DMS 273 (cell line): Measurements from ENCODE around the gene ACSS3.
A peak's percentile ranks its signal among the peaks of the same experiment; 100 is the strongest.
"Not testable (repeated sequence)": the region's sequence is repeated elsewhere in the genome, so short reads cannot be mapped to it uniquely, and the experiment has no call there.

Source experiments
- DNase-seq: peaks from one replicate; lab custom pipeline; 2025; ENCODE audit not compliant: unreplicated experiment; lab: John Stamatoyannopoulos, UW

ACSS3 gene

DNA sequence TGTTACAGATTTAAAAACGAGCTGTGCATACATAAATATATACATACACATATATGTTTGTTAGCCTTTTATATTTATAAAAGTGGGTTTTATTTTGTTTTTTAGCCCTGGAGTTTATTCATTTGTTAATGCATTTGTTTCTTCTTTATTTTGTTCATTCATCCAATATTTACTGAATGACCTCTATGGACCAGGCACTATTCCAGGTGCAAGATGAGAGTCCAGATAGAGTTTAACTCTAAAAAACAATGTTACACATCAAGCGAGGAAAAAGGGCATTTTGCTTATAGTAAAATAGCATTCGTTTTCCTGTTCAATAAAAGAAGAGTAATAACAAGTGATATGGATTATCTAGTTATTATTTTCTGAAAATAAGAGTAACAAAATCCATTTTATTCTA is 14.2 kb downstream of the ACSS3 start:
- DNase-seq = no peak

DNA sequence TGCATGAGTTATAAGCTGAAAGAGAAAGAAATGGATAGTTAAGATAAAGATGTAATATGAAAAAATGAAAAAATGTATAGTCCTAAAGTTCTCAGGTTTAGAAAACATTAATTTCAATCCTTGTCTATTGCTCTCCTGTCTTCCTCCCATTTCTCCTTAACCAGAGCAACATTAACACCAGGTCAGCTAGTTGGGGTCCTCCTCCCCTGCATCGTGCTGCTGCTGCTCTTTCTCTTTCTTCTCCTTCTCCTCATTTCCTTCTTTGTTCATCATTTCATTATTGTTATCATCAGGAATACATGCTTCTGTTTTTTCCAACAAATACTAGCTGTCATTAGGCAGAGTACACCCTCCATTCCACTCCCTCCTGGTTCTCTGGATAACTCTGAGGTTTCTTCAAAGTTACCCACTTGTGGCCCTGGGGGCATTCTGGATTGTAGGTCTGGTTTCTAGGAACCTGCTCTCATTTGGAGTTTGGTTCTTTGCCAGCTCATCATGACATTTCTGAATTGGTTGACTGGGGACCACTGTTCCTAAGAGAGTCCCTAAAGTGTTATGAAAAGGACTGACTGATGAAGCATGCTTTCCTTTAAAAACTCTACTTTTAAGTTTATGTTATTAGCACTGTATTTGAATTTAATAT is 17.0 kb downstream of the ACSS3 start:
- DNase-seq = no peak

DNA sequence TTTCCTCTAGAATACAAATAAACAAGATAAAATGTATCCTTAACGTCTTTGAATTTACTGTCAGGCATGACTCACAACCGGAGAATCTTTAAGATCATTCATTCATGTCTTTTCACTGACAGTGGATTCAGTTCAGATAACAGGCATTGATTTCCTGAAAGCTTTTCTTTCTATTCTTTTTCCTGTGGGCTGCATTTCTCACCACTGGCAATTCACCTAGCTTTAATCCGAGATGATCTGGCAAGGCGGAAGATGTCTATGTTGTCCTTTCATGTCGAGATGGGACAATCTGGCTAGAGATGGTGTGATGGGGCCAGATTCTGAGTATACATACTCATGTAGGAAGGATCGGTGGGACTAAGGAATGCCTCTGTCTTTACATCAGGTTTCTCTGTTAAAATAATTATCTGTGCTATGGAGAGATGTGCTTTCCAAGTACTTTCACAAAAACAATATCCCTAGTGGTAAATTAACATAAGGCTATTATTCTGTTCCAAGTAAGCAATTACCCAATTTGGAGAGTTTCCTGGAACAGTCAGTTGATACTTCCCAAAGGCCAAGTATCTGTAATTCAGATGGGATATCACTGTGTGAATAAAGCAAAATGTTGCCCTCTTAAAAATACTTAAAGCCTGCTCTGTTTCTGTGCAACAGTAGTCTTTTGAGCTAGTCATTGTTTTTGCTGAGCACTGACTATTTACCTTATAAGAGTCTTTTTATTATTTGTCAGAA is 17.8 kb downstream of the ACSS3 start:
- no peak for DNase-seq

DNA sequence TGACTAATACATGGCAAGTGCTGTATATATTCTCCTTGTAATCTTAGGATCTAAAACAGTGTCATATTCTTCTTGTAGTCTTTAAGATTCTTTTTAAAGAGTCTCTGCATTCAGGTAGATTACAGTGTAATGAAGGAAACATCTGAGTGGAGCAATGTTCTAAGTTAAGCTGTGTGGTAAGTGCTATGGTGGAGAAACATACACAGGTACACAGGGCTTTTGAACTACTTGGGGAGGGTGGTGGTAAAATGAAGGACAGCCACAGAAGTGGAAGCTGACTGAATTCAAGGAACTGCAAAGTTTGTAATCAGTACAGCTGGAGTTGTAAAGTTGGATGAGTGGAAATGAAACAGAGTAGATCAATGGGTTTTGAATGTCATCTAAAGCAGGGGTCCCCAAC is 27.8 kb downstream of the ACSS3 start:
- DNase-seq = no peak

DNA sequence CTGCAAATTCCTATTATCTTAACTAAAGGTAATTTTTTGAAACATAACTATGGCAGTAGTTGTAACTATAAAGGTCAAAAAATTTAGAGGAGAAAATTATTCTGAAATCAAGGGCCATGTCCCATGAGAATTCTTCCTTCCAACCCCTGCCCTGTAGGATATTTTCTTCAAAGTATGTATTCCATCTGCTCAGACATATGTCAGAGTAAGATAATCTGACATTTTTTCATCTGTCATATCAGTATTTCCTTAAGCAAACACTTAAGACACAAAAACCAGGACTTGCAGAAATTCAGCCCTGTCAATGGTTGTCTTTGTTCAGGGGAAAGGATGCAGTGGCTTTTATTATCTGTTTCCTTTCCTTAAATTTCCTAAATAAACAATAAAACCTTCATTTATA is 36.3 kb downstream of the ACSS3 start:
- DNase-seq = peak; percentile 46

DNA sequence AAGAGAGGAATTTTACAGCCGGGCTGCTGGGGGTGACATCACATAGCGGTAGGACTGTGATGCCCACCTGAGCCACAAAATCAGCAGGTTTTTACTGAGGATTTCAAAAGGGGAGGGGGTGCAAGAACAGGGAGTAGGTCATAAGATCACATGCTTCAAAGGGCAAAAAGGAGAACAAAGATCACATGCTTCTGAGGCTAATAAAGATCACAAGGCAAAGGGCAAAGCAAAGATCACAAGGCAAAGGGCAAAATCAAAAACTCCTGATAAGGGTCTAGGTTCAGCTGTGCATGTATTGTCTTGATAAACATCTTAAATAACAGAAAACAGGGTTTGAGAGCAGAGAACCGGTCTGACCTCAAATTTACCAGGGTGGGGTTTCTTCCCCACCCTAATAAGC is 41.2 kb downstream of the ACSS3 start:
- DNase-seq = not testable (repeated sequence)

DNA sequence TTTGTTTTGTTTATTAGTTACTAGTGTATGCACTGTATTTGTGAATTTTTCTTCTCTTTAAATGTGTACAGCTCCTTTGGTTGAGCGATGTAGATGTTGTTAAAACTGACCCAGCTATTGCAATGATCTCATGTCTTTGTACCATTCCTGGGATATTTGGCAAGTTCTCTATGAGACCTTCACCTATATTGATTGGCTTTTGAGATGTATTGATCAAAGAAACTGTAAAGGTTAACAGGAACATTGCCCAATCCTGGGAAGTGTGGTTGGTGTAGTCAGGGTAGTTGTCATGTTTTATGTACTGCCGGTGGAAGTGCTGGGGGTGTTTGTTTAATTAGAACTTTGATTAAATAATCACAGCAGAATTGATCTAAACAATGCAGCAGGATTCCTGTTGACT is 43.1 kb downstream of the ACSS3 start:
- no peak for DNase-seq

DNA sequence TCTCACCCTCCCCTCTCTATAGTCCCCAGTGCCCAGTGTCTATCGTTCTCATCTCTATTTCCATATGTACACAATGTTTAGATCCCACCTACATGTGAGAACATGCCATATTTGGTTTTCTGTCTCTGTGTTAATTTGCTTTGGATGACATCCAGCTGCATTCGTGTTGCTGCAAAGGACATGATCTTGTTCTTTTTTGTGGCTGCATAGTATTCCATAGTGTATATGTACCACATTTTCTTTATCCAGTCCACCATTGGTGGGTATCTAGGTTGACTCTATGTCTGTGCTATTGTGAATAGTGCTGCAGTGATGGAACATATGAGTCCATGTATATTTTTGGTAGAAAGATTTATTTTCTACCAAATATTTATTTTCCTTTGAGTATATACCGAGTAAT is 45.7 kb downstream of the ACSS3 start:
- DNase-seq = no peak

DNA sequence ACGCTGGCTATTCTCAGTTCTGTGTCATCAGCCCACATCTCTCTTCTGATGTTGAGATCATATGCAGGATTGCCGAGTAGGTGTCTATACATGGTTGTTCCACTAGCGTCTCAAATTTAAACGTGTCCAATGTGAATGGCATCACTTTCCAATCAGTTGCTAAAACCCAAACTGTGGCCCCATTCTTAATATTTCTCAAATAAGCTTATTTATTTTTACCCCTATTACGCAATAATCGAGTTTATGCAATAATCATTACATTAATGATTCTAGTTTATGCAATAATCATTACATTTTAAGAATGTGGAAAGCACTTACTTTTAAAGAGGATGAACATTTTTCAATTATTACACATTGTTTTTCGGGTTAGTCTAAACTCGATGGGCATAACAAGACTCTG is 47.8 kb downstream of the ACSS3 start:
- DNase-seq = no peak

DNA sequence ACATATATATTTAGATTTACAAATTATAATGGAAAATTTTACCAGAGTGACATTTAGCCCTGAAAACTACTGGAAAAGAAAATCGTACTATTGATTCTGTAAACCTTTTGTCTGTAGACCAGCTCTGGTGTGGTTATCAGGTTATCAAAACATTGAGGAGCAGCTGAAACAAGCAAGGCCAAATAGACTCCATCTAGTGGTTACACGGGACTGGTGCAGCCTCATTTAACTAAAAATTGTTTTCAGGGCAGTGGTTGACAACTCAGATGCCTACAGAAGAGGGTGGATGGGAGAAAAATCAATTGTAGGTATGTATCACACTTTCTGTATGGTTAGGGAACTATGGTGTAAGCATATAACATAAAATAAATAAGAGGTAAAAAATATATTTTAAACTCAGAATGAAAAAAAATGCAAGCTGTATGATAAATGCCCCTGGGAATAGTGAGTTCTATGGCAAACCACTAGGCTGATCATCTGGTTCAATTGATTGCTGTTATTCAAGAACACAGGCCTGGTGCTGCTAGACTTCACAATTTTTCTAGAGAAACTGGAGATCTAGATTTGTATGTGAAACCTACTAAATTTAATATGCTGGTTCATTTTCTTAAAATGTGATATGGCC is 51.2 kb downstream of the ACSS3 start:
- peak; percentile 71 for DNase-seq

DNA sequence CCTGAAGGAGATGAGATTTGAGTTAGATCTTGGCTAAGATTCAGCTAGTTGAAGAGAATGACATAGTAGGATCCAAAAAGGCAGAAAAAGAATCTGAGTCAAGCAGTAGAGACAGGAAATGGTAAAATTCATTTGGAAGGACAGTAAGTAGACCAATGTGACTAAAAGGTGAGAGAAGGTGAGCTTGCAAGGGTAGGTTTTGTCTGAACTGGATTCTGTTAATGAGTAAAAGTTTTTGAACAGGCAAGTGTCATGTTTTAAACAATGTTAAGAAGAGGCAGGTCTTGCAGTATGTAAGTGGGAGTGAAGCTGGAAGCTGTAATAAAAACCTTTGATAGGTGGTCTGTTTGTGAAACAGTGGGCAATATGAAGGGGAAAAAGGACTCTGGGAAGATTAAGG is 58.6 kb downstream of the ACSS3 start:
- no peak for DNase-seq

DNA sequence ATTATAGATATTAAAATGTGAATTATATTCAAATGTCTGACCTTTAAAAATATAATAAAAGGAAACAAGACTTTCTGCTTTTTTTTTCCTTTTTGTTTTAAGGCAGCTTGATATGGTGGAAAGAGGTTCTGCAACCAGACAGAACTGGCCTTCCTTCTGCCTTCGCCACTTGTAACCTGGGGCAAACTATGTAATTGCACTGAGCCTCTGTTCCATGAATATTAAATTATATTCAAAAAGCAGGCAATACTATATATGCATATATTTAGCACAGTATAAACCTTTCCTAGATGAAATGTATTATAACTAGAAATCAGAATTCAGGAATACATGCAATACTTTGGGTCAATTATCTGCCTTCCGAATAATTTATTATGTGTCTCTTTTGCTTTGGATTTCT is 59.9 kb downstream of the ACSS3 start:
- no peak for DNase-seq

DNA sequence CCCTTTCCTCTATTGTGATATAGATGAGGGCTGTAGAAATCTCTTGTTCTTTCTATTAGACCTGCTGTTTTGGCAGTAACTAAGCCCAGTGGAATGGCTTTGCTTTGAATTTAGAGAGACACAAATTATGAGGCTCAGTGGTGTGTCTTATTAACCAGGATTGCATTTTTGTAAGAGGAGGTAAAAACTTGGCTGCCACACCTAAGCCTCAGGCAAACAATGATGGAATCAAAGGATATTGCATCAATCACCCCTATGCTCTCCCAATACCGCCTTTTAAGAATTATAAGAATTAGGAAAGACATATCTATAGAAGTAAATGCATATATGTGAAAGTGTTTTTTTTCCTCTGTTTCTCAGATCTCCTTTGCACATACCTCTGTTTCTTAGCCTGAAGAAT is 63.3 kb downstream of the ACSS3 start:
- DNase-seq = no peak

DNA sequence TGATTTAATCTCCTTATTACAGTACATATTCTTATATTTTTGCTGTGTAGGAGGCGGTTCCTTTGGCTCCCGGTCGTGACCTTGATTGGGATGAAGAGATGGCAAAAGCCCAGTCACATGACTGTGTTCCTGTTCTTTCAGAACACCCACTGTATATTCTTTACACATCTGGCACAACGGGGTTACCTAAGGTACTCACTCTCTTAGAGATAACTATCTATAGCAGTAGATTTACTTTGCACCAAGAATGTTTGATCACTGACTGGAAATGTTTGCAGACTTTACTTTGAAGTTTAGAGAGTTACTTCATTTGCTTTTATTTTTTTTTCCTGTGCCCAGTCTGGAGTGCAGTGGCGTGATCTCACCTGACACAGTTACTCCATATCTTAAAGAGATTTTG is 65.2 kb downstream of the ACSS3 start:
- DNase-seq = peak; percentile 29

DNA sequence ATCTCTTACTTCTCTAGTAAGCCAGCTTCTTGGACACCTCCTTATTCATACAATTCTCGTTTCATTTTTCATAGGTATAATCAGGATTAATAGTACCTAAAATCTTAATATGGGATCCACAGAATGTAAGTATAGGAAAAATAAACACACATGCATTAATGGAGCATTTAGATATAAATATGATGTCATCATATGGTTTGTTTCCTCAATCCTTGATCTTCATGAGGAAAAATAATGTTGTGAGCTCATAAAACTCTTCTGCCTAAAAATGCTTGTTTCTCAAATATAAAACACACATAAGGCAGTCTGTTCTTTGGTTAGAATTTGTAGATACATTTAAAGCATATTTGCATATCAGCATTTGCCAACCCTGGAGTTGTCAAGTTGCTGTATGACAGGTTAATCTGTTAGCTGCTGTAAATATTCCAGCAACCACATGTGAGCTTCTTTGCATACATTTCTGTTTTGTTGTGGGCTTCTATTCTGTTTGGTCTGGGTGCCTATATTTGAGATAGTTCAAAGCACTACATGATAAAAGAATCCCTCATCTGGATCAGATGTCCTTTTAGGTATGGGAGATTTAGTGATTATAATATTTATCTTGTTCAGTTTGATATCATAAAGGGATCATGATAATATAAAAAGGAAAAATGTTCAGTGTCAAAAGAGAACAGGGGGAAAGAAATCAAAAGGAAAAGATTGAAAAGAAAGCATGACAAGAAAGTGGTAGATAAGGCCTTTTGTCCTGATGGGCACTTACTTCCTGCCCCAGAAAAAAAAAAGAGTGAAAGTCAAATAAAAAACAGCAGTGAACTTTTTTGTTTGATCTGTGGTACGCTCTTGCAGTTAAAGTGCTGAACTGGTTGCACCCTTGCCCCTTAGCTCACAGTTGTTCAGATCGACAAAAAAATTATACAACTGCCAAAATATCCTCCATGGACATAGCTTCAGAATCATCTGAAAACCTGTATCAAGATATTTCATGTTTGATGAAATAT is 68.6 kb downstream of the ACSS3 start:
- no peak for DNase-seq

DNA sequence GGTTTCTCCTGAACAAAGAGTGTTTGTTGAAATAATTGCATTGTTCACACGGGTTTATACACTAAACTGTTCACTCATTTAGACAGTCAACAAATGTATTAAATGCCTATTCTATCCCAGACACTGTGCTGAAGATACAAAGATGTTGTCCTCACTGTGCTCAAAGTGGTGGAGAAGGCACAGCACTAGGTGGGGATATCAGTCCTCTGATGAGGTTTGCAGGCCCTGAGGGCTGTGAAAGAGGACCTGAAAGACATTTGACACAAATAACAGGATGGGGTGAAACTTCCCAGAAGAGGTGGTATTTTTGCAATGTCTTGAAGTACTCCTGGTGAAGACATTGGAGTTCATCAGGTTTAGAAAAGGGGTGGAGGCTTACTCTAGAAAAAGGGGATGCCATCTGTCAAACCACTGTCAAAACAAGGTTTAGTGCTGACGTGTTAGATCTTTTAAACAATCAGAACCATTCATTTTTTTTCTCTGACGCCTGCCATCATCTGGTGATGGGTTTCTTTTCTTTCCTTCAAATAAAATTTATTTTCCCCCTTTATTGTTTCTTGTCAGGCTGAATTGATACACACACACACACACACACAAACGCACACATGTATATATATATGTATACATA is 69.5 kb downstream of the ACSS3 start:
- DNase-seq = peak; percentile 30

DNA sequence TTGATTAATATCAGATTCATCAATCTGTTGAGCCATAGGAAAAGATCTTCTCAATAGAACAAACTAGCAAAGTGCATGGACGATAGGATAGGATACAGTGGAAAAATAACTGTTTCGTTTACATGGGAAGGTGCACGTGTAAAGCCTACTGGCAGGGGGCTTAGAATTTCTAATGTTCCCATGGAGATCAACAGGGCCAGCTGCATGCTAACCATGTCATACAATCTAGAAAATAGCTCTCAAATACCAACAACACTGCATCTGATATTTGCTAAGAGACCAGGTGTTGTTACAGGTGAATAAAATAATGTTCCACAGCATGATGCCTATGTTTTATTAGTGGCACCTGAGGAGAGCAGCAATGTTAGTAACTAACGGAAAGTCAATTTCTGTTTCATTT is 72.5 kb downstream of the ACSS3 start:
- peak; percentile 57 for DNase-seq

DNA sequence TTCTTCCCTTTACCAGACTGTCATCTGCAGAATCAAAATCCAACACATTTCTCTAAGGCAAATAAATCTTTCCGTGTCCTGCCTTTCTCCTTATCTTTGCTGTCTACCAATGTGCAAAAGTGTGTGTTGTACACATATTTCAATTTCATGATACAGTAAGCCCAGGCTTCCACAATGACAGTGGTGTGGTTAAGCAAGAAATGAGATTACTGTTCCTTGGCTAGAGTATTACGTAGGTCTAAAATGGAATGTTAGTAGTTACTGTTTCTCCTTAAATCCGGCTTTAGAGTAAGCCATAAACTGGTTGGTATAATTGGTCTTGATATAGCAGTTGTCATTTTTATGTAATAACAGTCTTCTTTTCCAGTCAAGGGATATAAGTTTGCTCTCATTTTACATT is 82.0 kb downstream of the ACSS3 start:
- DNase-seq = no peak

DNA sequence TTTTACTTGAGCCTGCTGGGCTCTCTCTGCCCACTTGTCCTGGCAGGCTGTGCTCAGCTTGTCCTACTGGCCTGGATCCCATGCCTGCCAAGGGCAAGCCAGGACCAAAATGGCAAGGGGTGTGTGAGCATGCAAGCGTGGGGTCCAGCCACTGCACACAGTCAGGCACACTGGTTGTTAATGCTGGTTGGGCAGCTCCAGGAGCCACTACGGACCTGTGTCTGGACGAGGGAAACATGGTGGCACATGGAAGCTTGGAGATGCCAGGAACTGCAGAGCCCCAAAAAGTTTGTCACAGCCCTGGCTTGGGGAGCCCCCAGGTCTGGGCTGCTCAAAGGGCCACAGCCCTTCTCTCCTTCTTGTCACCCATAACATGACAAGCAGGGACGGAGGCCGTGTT is 83.8 kb downstream of the ACSS3 start:
- no peak for DNase-seq

DNA sequence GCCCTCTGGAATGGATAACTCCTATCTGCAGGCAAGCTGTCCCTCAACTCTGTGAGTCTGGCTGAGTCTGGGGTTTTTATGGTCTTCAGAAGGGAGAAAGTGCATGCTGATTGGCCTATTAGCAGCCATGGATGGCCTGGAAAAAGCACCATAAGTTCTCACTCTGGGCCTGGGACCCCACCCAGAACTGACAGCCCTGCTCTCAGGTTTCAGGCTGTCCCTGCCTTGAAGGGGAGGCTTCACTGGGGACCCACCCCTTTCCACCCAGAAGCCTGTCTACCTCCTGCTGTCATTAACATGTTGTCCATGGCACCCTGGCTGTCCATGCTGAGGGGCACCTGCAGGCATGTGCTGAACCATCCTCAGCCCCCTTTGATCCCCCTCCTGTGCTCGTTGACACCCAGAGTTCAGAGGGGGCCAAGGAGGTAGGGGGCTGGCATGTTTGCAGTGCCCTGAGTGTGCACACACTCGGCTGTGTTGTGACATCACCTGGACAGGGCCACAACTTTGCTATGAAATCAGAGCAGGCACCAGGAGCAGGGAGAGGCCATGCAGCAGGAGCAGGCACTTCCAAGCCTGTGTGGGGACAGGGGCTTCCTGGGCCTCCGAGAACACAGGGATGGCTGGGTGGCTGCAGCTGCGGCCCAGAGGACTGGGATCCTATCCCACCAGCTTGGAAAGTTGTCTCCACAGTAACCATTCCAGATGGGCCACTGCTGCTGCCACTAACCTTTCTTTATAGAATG is 84.7 kb downstream of the ACSS3 start:
- no peak for DNase-seq
